Measurements from ENCODE around the gene ANGPTL2. TPM values are rescaled to one million over a fixed set of nuclear protein-coding genes. Genes with fewer than 3 reads are reported as not detected.

Gene ANGPTL2
- total and polyA plus RNA-seq, 2 of the 4 experiments (the other 2 are of a cell fraction) = 9.5 to 25.1 TPM

- Histone ChIP-seq H4K5ac (ENCODE audit: low read depth, low read length) (no peak overlapping the region), H4K20me1 (ENCODE audit: insufficient read depth, low read length) (peaks cover 16% of the 10 kb centered on the region; the same call in 1 of the 2 replicates), H2BK20ac (ENCODE audit: low read depth, low read length) (no peak overlapping the region), H3K18ac (ENCODE audit: low read depth, low read length) (no peak overlapping the region), H3K23ac (ENCODE audit: low read depth, low read length) (no peak overlapping the region), H3K79me1 (ENCODE audit: low read depth in 1 of 2, low read length in 2 of 2) (peaks cover 6 to 18% of the 10 kb centered on the region in 2 experiments; a peak in 2 of 4 replicates), H4K8ac (ENCODE audit: low read depth in 2 of 2, low read length in 2 of 2) (no peak overlapping the region), H2AFZ (replicated peaks; ENCODE audit: low read length, poor library complexity) (no peak overlapping the region), H3K4ac (ENCODE audit: low read depth, low read length) (no peak overlapping the region), H3K14ac (replicated peaks; ENCODE audit: low read depth, low read length) (no peak overlapping the region), H2BK15ac (ENCODE audit: low read depth, low read length) (no peak overlapping the region), H4K91ac (ENCODE audit: insufficient read depth, low read depth, low read length) (no peak overlapping the region), H2BK120ac (ENCODE audit: low read depth, low read length) (no peak overlapping the region), H3K4me2 (ENCODE audit: low read depth, low read length) (no peak overlapping the region), H3K27ac (ENCODE audit: insufficient read depth, low read length) (no peak overlapping the region), H2BK5ac (ENCODE audit: low read depth, low read length, poor library complexity, severe bottlenecking) (no peak overlapping the region), H3K9ac (ENCODE audit: low read depth, low read length) (no peak overlapping the region), H3K9me1 (ENCODE audit: insufficient read depth, low read length) (peaks cover 13% of the 10 kb centered on the region), H3K4me1 (ENCODE audit: control insufficient read depth, insufficient read depth, low read length) (peaks cover 14% of the 10 kb centered on the region), H2AK9ac (replicated peaks; ENCODE audit: low read depth, low read length, poor library complexity) (no peak overlapping the region), H3K27me3 (ENCODE audit: control insufficient read depth, insufficient read depth, low read length) (no peaks in the 10 kb centered on the region), H3K36me3 (ENCODE audit: control insufficient read depth, insufficient read depth, low read length) (peaks cover 64% of the 10 kb centered on the region), H3K4me3 (ENCODE audit: insufficient read depth, low read depth, low read length) (no peak overlapping the region), H3K9me3 (ENCODE audit: control insufficient read depth, insufficient read depth, low read length) (no peaks in the 10 kb centered on the region), H3K56ac (ENCODE audit: extremely low read depth, insufficient read depth, low read length) (no peak overlapping the region), H2AK5ac (ENCODE audit: low read depth, low read length) (no peak overlapping the region)
- no CpG with 5 or more reads among the region's 3 CpGs for WGBS, 2 experiments (ENCODE audit: extremely low coverage in 2 of 2, insufficient read length in 1 of 2)
- no TSS peak for BruUV-seq (replicated peaks)
- in situ Hi-C loops (cut with MboI; ENCODE audit: low sequenced_read_pairs) = no loop called here
- intact Hi-C loops (cut with micrococcal nuclease) = loop anchor here (5.0 kb wide), 2 partner anchors 98 to 132 kb away; no protein-coding TSS in a partner anchor
- no peak for TF ChIP-seq POLR2A (IDR thresholded peaks at IDR 0.05; ENCODE audit: low read depth, low read length)
- TF ChIP-seq CHD1 (IDR thresholded peaks at IDR 0.05; ENCODE audit: low read depth, low read length) = no peak
- ATAC-seq (ENCODE audit: low read depth) = no peak
- ChIA-PET CTCF (no interaction called here), POLR2A (ENCODE audit: unreplicated experiment) (no interaction called here)
- dilution Hi-C loops (cut with HindIII; ENCODE audit: low sequenced_read_pairs, unreplicated experiment) = no loop called here
- no peak for DNase-seq
Observed at GRCh38 chr9:127099664-127100063, 22.8 kb downstream of the ANGPTL2 start.
